SK-N-SH (cell line): ENCODE measurements around the gene TBC1D12. TPM values are rescaled to one million over a fixed set of nuclear protein-coding genes. Genes with fewer than 3 reads are reported as not detected.

ENCODE experiments used
- CTCF ChIA-PET: fragments of 300-600, 350-600 bp; formaldehyde crosslinking; extraction: SDS; loops from one replicate; lab custom pipeline; 2021; lab: Yijun Ruan, JAX
- POLR2A ChIA-PET: fragments of 350-600 bp; sonication (Branson Sonifier 250); formaldehyde crosslinking; extraction: SDS; loops from one replicate; lab custom pipeline; 2020; ENCODE audit warnings: antibody characterized with exemption, inconsistent platforms; lab: Yijun Ruan, JAX
- DNase-seq: peaks from one replicate; pipeline ENCODE4 v3.0.0; 2012
- H2AFZ ChIP-seq: fragments of 200-600 bp; sonication (generic); 2 replicates; pipeline ENCODE4 v1.8.1; 2016; ENCODE audit warnings: antibody characterized with exemption, mild to moderate bottlenecking, low read depth
- H3F3A ChIP-seq: fragments of 200-600 bp; sonication (generic); replicated peaks from 2 replicates; pipeline ENCODE3; 2016; ENCODE audit warnings: antibody characterized with exemption, mild to moderate bottlenecking; ENCODE audit not compliant: insufficient read depth
- H3K27ac ChIP-seq, 2 experiments: fragments of 200-500 bp in 1 of 2; fragments of 200-600 bp in 1 of 2; sonication (Bioruptor generic) in 1 of 2; sonication (generic), shearing (Covaris generic) in 1 of 2; 2 replicates each; pipeline versions ENCODE4 v1.5.1 to v1.6.1; 2014 to 2016; ENCODE audit warnings: low read depth in 2 of 2, inconsistent platforms in 1 of 2, low read length in 1 of 2, mild to moderate bottlenecking in 1 of 2, mixed read lengths in 1 of 2
- H3K27me3 ChIP-seq: fragments of 200-600 bp; sonication (generic), shearing (Covaris generic); 2 replicates; pipeline ENCODE4 v1.6.1; 2016; ENCODE audit warnings: mixed run types; ENCODE audit not compliant: insufficient read depth
- H3K36me3 ChIP-seq, 2 experiments: fragments of 200-500 bp in 1 of 2; fragments of 200-600 bp in 1 of 2; sonication (Bioruptor generic) in 1 of 2; sonication (generic) in 1 of 2; replicated peaks in 1 of 2; 2 replicates each; pipeline versions ENCODE3 to v1.5.1; 2014 to 2016; ENCODE audit warnings: low read length in 1 of 2, mild to moderate bottlenecking in 1 of 2; ENCODE audit not compliant: insufficient read depth in 2 of 2, control insufficient read depth in 1 of 2
- H3K4me1 ChIP-seq, 2 experiments: fragments of 200-500 bp in 1 of 2; fragments of 200-600 bp in 1 of 2; sonication (Bioruptor generic) in 1 of 2; sonication (generic), shearing (Covaris generic) in 1 of 2; 2 replicates each; pipeline versions ENCODE4 v1.5.1 to v1.6.1; 2014 to 2016; ENCODE audit warnings: low read depth in 1 of 2, low read length in 1 of 2, mixed run types in 1 of 2; ENCODE audit not compliant: insufficient read depth in 2 of 2, control insufficient read depth in 1 of 2
- H3K4me2 ChIP-seq: fragments of 200-600 bp; sonication (generic), shearing (Covaris generic); 2 replicates; pipeline ENCODE4 v1.6.1; 2017; ENCODE audit warnings: mixed run types
- H3K4me3 ChIP-seq, 2 experiments: fragments of 200-500 bp in 1 of 2; fragments of 200-600 bp in 1 of 2; sonication (Bioruptor generic) in 1 of 2; sonication (generic), shearing (Covaris generic) in 1 of 2; 2 replicates each; pipeline versions ENCODE4 v1.5.1 to v1.8.1; 2014 to 2016; ENCODE audit warnings: low read depth in 2 of 2, inconsistent platforms in 1 of 2, low read length in 1 of 2, mild to moderate bottlenecking in 1 of 2, mixed read lengths in 1 of 2, moderate library complexity in 1 of 2
- H3K79me2 ChIP-seq: fragments of 200-600 bp; sonication (generic); 2 replicates; pipeline ENCODE4 v1.8.1; 2017; ENCODE audit warnings: mild to moderate bottlenecking; ENCODE audit not compliant: insufficient read depth
- H3K9ac ChIP-seq: fragments of 200-600 bp; sonication (generic); 2 replicates; pipeline ENCODE4 v1.6.1; 2017; ENCODE audit warnings: mixed run types
- H3K9me2 ChIP-seq: fragments of 200-600 bp; sonication (generic); 2 replicates; pipeline ENCODE4 v1.6.1; 2017; ENCODE audit warnings: mixed run types
- H3K9me3 ChIP-seq: fragments of 200-600 bp; sonication (generic); 2 replicates; pipeline ENCODE4 v1.6.1; 2017; ENCODE audit warnings: mixed run types, mild to moderate bottlenecking, moderate library complexity
- H4K20me1 ChIP-seq: fragments of 200-600 bp; sonication (generic); 2 replicates; pipeline ENCODE4 v1.6.1; 2017; ENCODE audit warnings: mild to moderate bottlenecking, mixed run types; ENCODE audit not compliant: insufficient read depth
- CHD2 ChIP-seq: fragments of 150-350 bp; IDR thresholded peaks from 2 replicates; pipeline ENCODE4 v1.6.1; 2018; ENCODE audit warnings: low read length; ENCODE audit not compliant: partially characterized antibody
- ELF1 ChIP-seq: IDR thresholded peaks from 2 replicates; pipeline ENCODE4 v1.4.0; 2012
- EZH2phosphoT487 ChIP-seq: fragments of 200-600 bp; sonication (generic); IDR thresholded peaks from 2 replicates; pipeline ENCODE4 v1.6.1; 2017; ENCODE audit warnings: low read depth, mixed run types, mild to moderate bottlenecking, antibody characterized with exemption, moderate library complexity, borderline replicate concordance
- FOXJ3 ChIP-seq: sonication (generic); formaldehyde crosslinking; IDR thresholded peaks from 2 replicates; pipeline ENCODE4 v1.5.1; 2020; ENCODE audit warnings: mild to moderate bottlenecking, missing genetic modification reagents
- GATA2 ChIP-seq: sonication (generic); formaldehyde crosslinking; IDR thresholded peaks from 2 replicates; pipeline ENCODE4 v1.5.0; 2020; ENCODE audit warnings: mild to moderate bottlenecking, missing genetic modification reagents
- JUND ChIP-seq: IDR thresholded peaks from 2 replicates; pipeline ENCODE4 v1.4.0; 2012
- MAX ChIP-seq: IDR thresholded peaks from 2 replicates; pipeline ENCODE4 v1.4.0; 2012; ENCODE audit warnings: low read depth
- MEF2A ChIP-seq: IDR thresholded peaks from 2 replicates; pipeline ENCODE4 v1.4.0; 2012; ENCODE audit warnings: low read depth, borderline replicate concordance
- NFIC ChIP-seq: IDR thresholded peaks from 2 replicates; pipeline ENCODE4 v1.4.0; 2012; ENCODE audit warnings: borderline replicate concordance
- RAD21 ChIP-seq: IDR thresholded peaks from 2 replicates; pipeline ENCODE4 v1.6.1; 2012; ENCODE audit warnings: mild to moderate bottlenecking, low read length
- RFX5 ChIP-seq: IDR thresholded peaks from 2 replicates; pipeline ENCODE4 v1.6.1; 2012; ENCODE audit warnings: mild to moderate bottlenecking, improper control_type of control experiment, low read length
- SIN3A ChIP-seq: IDR thresholded peaks from 2 replicates; pipeline ENCODE4 v1.6.1; 2012; ENCODE audit warnings: low read depth, mild to moderate bottlenecking, low read length, moderate library complexity, borderline replicate concordance
- SMC3 ChIP-seq: IDR thresholded peaks from 2 replicates; pipeline ENCODE4 v1.6.1; 2012; ENCODE audit warnings: low read depth, low read length, improper control_type of control experiment
- TAF1 ChIP-seq: IDR thresholded peaks from 2 replicates; pipeline ENCODE4 v1.6.1; 2012; ENCODE audit warnings: low read depth, mild to moderate bottlenecking, low read length, moderate library complexity, borderline replicate concordance
- TCF12 ChIP-seq: IDR thresholded peaks from 2 replicates; pipeline ENCODE4 v1.4.0; 2012
- USF2 ChIP-seq: fragments of 150-350 bp; IDR thresholded peaks from 2 replicates; pipeline ENCODE4 v1.6.1; 2017; ENCODE audit warnings: antibody characterized with exemption, low read length, low read depth, borderline replicate concordance
- polyA plus RNA-seq, 3 experiments: library from polyadenylated mRNA; depleted of rRNA; stranded (reverse); fragments of >200 nt; gene quantifications; 2 replicates each; pipeline ENCODE4 v1.2.3, GENCODE V29; 2012

Gene TBC1D12
- polyA plus RNA-seq, 1 of the 3 experiments (the other 2 are of a cell fraction) = 1.8 TPM

GRCh38 chr10:94583124-94583523, 180.8 kb downstream of the TBC1D12 start:
- Histone ChIP-seq H3F3A (peaks cover 5% of the 10 kb centered on the region), H3K36me3 (peaks cover 10 to 11% of the 10 kb centered on the region in 2 experiments), H3K27ac (peak overlapping the region in 1 of 2 experiments; percentile 29; a peak in 1 of 4 replicates), H4K20me1 (no peaks in the 10 kb centered on the region), H3K4me2 (no peak overlapping the region), H3K4me3 (no peak overlapping the region), H3K27me3 (no peaks in the 10 kb centered on the region), H3K9ac (no peak overlapping the region), H3K79me2 (no peaks in the 10 kb centered on the region), H3K9me2 (no peaks in the 10 kb centered on the region), H3K4me1 (no peaks in the 10 kb centered on the region; a peak in 1 of 4 replicates), H2AFZ (no peak overlapping the region), H3K9me3 (no peaks in the 10 kb centered on the region)
- TF ChIP-seq ELF1 = no peak
- TF ChIP-seq MEF2A = no peak
- TF ChIP-seq JUND = no peak
- TF ChIP-seq NFIC = no peak
- no peak for TF ChIP-seq FOXJ3
- TF ChIP-seq SMC3 = no peak
- no peak for TF ChIP-seq TCF12
- no peak for TF ChIP-seq MAX
- no peak for TF ChIP-seq RAD21
- TF ChIP-seq RFX5 = no peak
- no peak for TF ChIP-seq EZH2phosphoT487
- no peak for TF ChIP-seq USF2
- TF ChIP-seq GATA2 (CRISPR knock-in tag) = no peak
- TF ChIP-seq TAF1 = no peak
- no peak for TF ChIP-seq CHD2
- no peak for TF ChIP-seq SIN3A
- ChIA-PET CTCF (no interaction called here), POLR2A (no interaction called here)
- DNase-seq = no peak

Other genes starting within 250 kb of the TBC1D12 start
- gene NOC3L, start 39.6 kb upstream of the TBC1D12 start, polyA plus RNA-seq (2012; rRNA removed) = 9.0 and 15.4 TPM in 2 replicates
- 13.5 and 17.3 TPM in 2 replicates for gene HELLS, start 143.2 kb downstream of the TBC1D12 start, polyA plus RNA-seq (2012; rRNA removed)